Heart right ventricle (tissue), 16 donors: Measurements from ENCODE around the gene SLC1A7. TPM values are rescaled to one million over a fixed set of nuclear protein-coding genes. Genes with fewer than 3 reads are reported as not detected.
A peak's percentile ranks its signal among the peaks of the same experiment; 100 is the strongest.

ENCODE experiments used
- ATAC-seq, 8 donors: fragments of 200-7000 bp; cut with Tn5 transposase; one replicate each; pipeline ENCODE4 v1.9.1; 2020; ENCODE audit warnings: mild to moderate bottlenecking in 8 of 8, moderate library complexity in 8 of 8, moderate number of reproducible peaks in 1 of 8
- DNase-seq, 2 donors: peaks; one replicate each; pipeline ENCODE4 v3.0.0-alpha.2; 2020
- H3K27ac ChIP-seq, 10 donors: fragments of 200-600 bp; sonication (generic) in 2 of 10; one replicate each; pipeline versions ENCODE4 v1.5.0 to v1.8.0; 2020 to 2022; ENCODE audit warnings: mild to moderate bottlenecking in 3 of 10
- H3K27me3 ChIP-seq, 7 donors: fragments of 200-600 bp; one replicate each; pipeline ENCODE4 v1.8.0; 2021 to 2022; ENCODE audit warnings: mild to moderate bottlenecking in 2 of 7
- H3K36me3 ChIP-seq, 9 donors: fragments of 200-600 bp; sonication (generic) in 1 of 9; one replicate each; pipeline versions ENCODE4 v1.5.0 to v1.8.0; 2020 to 2022; ENCODE audit warnings: mild to moderate bottlenecking in 2 of 9
- H3K4me1 ChIP-seq, 9 donors: fragments of 200-600 bp; sonication (generic) in 1 of 9; one replicate each; pipeline versions ENCODE4 v1.5.0 to v1.8.0; 2020 to 2022; ENCODE audit warnings: mild to moderate bottlenecking in 4 of 9
- H3K4me3 ChIP-seq, 10 donors: fragments of 200-600 bp; sonication (generic) in 2 of 10; one replicate each; pipeline versions ENCODE4 v1.5.0 to v1.8.0; 2020 to 2022; ENCODE audit warnings: mild to moderate bottlenecking in 7 of 10, moderate library complexity in 2 of 10
- H3K9me3 ChIP-seq, 11 donors: fragments of 200-600 bp in 10 of 11; sonication (generic) in 2 of 11; one replicate each; pipeline versions ENCODE4 v1.5.0 to v1.8.0; 2013 to 2022; ENCODE audit warnings: mild to moderate bottlenecking in 2 of 11, control low read depth in 1 of 11, moderate library complexity in 1 of 11
- WGBS, 2 donors: extraction: QIAGEN DNeasy Blood & Tissue Kit; methylation state at CpG; one replicate each; pipeline ENCODE4 v1.1.7; 2013; ENCODE audit warnings: inconsistent platforms in 1 of 2; 5-methylcytosine and 5-hydroxymethylcytosine counted together
- intact Hi-C, 10 donors: fragments of 100-400 bp; cut with DNase I; formaldehyde crosslinking; loops; one replicate each; pipeline versions ENCODE4 v1.11.1 to v1.14.2; 2022
- polyA plus RNA-seq, 2 donors: library from polyadenylated mRNA; stranded (reverse); fragments of 200-250 nt; gene quantifications; one replicate each; pipeline ENCODE4 v1.2.3, GENCODE V29; 2013
- total RNA-seq, 10 donors: library from RNA; stranded (reverse); fragmentation: NEBNext Ultra II Directional in 3 of 10; extraction: Animal tissue kit (Norgen Biotek cat#: 25700) in 3 of 10; gene quantifications; one replicate each; pipeline versions ENCODE4 v1.2.1 to v1.2.4, GENCODE V29; 2021 to 2023
- TF ChIP-seq, protein P1 (sequence below), 9 donors: fragments of 200-600 bp; sonication (generic) in 2 of 9; IDR thresholded peaks; one replicate each; pipeline versions ENCODE4 v1.5.0 to v1.8.0; 2021 to 2022; ENCODE audit warnings: antibody characterized with exemption in 9 of 9, mild to moderate bottlenecking in 5 of 9, moderate library complexity in 1 of 9
- donor health status: Arrhythmogenic right ventricular cardiomyopathy.
- donor health status: ischemic (EF 13 %, LVEDD 7.1; RV severe dilation, severe dysfunction).
- donor health status: healthy with polysubstance abuse.
- donor health status: DM: no; HTN: yes; CAD: no.
- donor health status: DM: no; HTN: no; CAD: no.
- donor health status: ischemic (EF 25% LVEDD 6.9; RV normal size, moderate dysfunction).
- donor health status: ischemic (EF 25% LVEDD 5.7; RV mildly dilated, moderate dysfunction).
- donor health status: healthy.
- donor health status: DM: yes; HTN: yes; CAD: no.
- donor health status: Ischemic cardiomyopathy.
- donor health status: ischemic (EF 35%, LVEDD 5.7; RV mildly dilated, moderate dysfunction).
- donor health status: nonischemic (EF 11% LVEDD 7.7; RV severe dilation, severe dysfunction).
- donor health status: DM: yes; HTN: yes; CAD: no.
- donor health status: PGD.
- donor health status: ischemic (EF 29% LVEDD 5.4; RV normal size, mild dysfunction).
- donor health status: nonischemic (EF 23%, LVEDD 6.1; RV moderate dilation, normal function).

Gene SLC1A7
- total and polyA plus RNA-seq, 12 donors, result 0.04 to 2.0 (median 0.42) TPM

DNA sequence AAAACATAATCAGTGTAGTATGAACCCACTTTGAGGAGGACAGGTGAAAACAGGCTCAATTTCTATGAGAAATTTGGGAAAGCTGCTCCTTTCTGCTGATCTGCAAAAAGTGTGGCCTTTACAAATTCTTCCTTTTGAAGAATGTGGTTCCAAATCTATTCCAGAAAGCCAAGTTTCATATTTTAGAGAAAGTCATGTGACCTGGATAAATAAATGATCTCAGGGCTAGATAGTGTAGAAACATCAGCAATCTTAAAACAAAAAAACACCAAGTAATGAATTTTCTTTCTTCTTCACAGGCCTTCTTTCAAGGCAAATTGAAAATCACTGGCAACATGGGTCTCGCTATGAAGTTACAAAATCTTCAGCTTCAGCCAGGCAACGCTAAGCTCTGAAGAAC is 92.1 kb downstream of the SLC1A7 start:
- no peaks in the 10 kb centered on the region for H3K9me3 ChIP-seq
- intact Hi-C loops, result no loop called here
- peaks cover 4 to 44% (median 38%) of the 10 kb centered on the region in 9 donors for H3K4me1 ChIP-seq
- no peak overlapping the region for H3K4me3 ChIP-seq
- no peak for ATAC-seq
- TF ChIP-seq, protein P1, sequence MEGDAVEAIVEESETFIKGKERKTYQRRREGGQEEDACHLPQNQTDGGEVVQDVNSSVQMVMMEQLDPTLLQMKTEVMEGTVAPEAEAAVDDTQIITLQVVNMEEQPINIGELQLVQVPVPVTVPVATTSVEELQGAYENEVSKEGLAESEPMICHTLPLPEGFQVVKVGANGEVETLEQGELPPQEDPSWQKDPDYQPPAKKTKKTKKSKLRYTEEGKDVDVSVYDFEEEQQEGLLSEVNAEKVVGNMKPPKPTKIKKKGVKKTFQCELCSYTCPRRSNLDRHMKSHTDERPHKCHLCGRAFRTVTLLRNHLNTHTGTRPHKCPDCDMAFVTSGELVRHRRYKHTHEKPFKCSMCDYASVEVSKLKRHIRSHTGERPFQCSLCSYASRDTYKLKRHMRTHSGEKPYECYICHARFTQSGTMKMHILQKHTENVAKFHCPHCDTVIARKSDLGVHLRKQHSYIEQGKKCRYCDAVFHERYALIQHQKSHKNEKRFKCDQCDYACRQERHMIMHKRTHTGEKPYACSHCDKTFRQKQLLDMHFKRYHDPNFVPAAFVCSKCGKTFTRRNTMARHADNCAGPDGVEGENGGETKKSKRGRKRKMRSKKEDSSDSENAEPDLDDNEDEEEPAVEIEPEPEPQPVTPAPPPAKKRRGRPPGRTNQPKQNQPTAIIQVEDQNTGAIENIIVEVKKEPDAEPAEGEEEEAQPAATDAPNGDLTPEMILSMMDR (IDR thresholded peaks at IDR 0.05), result no peak
- H3K27me3 ChIP-seq, result no peaks in the 10 kb centered on the region
- DNase-seq, result no peak
- H3K36me3 ChIP-seq, result peaks cover 0 to 64% (median 0%) of the 10 kb centered on the region in 9 donors
- peak overlapping the region in 4 of 10 donors; percentile 53 to 74 (median 68) for H3K27ac ChIP-seq
- 91 to 97% methylated on average over 2 of the region's 2 CpGs for WGBS, 2 donors

DNA sequence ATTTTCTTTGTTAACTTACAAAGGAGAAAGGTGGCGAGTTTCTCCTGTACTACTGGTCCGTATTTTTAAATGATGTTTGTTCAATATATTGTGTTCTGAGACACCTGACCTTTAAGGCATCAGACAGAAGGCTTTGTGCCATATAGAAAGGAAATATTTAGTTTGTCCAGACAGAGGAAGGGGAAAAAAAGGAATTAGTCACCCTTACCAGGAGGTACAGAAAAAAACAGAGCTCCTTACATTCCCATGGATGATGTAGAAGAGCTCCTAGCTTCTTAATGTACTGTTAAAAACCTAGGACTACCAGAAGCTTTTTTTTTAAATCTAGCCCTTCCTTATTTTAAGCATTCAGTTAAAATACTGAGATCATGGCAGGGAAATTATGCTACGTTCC is 92.9 kb downstream of the SLC1A7 start:
- peak overlapping the region in 7 of 10 donors; percentile 18 to 74 (median 53) for H3K27ac ChIP-seq
- ATAC-seq (no peak), DNase-seq (no peak)
- WGBS, 2 donors, result 57 to 70% methylated on average over 3 of the region's 3 CpGs
- no peaks in the 10 kb centered on the region for H3K27me3 ChIP-seq
- intact Hi-C loops, result no loop called here
- no peaks in the 10 kb centered on the region for H3K9me3 ChIP-seq
- no peak overlapping the region for H3K4me3 ChIP-seq
- TF ChIP-seq, protein P1 (IDR thresholded peaks at IDR 0.05), result no peak
- H3K4me1 ChIP-seq, result peaks cover 4 to 44% (median 38%) of the 10 kb centered on the region in 9 donors
- peaks cover 0 to 70% (median 0%) of the 10 kb centered on the region in 9 donors for H3K36me3 ChIP-seq

DNA sequence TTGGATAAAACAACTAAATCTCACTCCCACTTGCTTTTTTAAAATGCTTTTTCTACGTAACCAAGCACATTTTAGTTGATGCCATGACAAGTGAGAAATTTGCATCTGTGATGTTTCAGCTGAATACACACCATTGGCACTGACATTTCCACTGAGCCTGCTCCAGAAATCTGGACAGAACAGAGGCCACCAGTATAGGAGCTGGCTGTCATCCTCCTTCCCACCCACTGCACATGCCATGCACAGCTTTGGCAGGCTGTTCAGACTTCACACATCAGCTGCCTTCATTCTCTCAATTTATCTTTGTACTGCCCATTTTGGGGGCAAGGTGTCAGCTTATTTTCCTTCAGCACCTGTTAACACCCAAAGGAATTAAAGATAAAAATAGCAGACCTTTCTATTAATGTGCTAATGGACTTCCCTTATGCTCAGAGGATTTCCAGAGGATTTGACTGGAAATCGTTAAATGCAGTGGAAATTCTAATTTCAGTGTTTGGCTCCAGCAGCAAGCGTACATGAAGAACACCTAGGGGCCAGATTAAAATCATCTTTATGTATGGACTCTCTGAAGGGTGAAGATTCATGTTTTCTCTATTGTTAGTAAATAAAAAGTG is 93.4 kb downstream of the SLC1A7 start:
- Histone ChIP-seq H3K4me3 (no peak overlapping the region), H3K9me3 (no peaks in the 10 kb centered on the region), H3K4me1 (peaks cover 4 to 44% (median 38%) of the 10 kb centered on the region in 9 donors), H3K27me3 (no peaks in the 10 kb centered on the region), H3K36me3 (peaks cover 0 to 75% (median 0%) of the 10 kb centered on the region in 9 donors), H3K27ac (peak overlapping the region in 7 of 10 donors; percentile 30 to 74 (median 53))
- intact Hi-C loops, result no loop called here
- 39 to 43% methylated on average over 3 of the region's 3 CpGs for WGBS, 2 donors
- TF ChIP-seq, protein P1 (IDR thresholded peaks at IDR 0.05), result no peak
- DNase-seq (peak in 1 of 2 donors; percentile 54), ATAC-seq (peak; percentile 85 to 97 (median 90))

DNA sequence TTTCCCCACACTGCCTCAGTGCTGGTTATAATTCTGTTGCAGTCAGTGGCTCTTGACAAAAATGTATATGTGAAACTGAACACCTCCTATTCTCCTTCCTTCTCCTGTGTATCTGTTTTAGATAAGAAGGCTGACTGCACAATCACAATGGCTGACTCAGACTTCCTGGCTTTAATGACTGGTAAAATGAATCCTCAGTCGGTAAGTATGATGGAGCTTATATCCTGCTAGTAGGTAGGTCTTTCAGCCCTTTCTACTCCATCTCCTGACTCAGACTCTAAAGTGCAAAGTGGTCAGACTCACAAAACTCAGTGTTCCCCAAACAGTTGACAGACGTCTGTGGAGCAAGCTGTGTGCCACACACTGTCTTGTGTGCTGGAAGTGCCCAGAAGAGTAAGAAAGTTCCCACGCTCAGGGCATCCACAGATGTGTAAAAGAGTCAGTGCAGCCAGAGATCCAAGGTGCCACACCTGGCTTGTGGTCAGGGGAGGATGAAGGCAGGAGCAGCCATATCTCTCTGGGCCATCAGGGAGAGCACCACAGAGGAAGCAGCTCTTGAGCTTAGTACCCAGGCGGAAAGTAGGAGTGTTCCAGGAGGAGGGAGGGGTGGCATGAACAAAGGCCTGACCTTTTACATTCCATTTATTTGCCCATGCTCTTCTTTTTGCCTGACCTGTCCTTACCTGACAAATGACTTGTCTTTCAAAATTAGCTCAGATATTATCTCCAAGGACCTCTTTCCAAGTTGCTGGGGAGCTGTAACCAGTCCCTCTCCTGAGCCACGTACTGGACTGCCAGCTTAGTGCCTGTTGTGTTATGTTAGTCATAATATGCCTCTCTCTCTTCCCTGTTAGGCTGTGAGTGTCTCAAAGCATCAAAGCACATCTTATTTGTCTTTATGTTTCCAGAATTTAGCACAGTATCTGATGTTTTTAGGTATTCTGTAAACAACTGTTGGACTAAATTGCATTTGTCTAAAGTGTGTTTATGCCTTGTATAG is 94.4 kb downstream of the SLC1A7 start:
- WGBS, 2 donors, result 51 to 57% methylated on average over 5 of the region's 5 CpGs
- no peaks in the 10 kb centered on the region for H3K9me3 ChIP-seq
- H3K27ac ChIP-seq, result peak overlapping the region in 7 of 10 donors; percentile 11 to 74 (median 56)
- intact Hi-C loops, result no loop called here
- H3K4me1 ChIP-seq, result peaks cover 4 to 44% (median 38%) of the 10 kb centered on the region in 9 donors
- TF ChIP-seq, protein P1 (IDR thresholded peaks at IDR 0.05), result no peak
- DNase-seq, result no peak
- peaks cover 0 to 78% (median 2%) of the 10 kb centered on the region in 9 donors for H3K36me3 ChIP-seq
- no peaks in the 10 kb centered on the region for H3K27me3 ChIP-seq
- ATAC-seq, result peak in 6 of 8 donors; percentile 38 to 61 (median 49)
- H3K4me3 ChIP-seq, result no peak overlapping the region
